WTC11 (cell line): ENCODE data around the gene CALN1. TPM values are rescaled to one million over a fixed set of nuclear protein-coding genes. Genes with fewer than 3 reads are reported as not detected.

Experiments used
- ATAC-seq: fragments of 200-7000 bp; cut with Tn5 transposase; 2 replicates; pipeline ENCODE4 v1.10.0; 2021; ENCODE audit warnings: mild to moderate bottlenecking, moderate library complexity
- CTCF ChIA-PET: fragments of 300-600 bp; sonication (Branson Sonifier 250); formaldehyde crosslinking; loops from one replicate; lab custom pipeline; 2021; ENCODE audit warnings: antibody characterized with exemption; lab: Charles Lee
- POLR2A ChIA-PET: fragments of 350-600 bp; sonication (Branson Sonifier 250); formaldehyde crosslinking; loops from one replicate; lab custom pipeline; 2021; ENCODE audit warnings: antibody characterized with exemption; lab: Charles Lee
- DNase-seq: peaks from one replicate; pipeline ENCODE4 v3.0.0; 2021; ENCODE audit warnings: low spot score
- H3K27ac Mint-ChIP-seq: 2 replicates; pipeline ENCODE4 v1.8.0; 2021; ENCODE audit warnings: mixed read lengths
- H3K27me3 Mint-ChIP-seq: 2 replicates; pipeline ENCODE4 v1.8.0; 2021; ENCODE audit warnings: low read depth, mild to moderate bottlenecking, moderate library complexity, mixed read lengths
- H3K36me3 Mint-ChIP-seq: 2 replicates; pipeline ENCODE4 v1.8.0; 2021; ENCODE audit warnings: mixed read lengths
- H3K4me1 Mint-ChIP-seq: 2 replicates; pipeline ENCODE4 v1.8.0; 2022; ENCODE audit warnings: mixed read lengths
- H3K4me3 Mint-ChIP-seq: 2 replicates; pipeline ENCODE4 v1.8.0; 2021; ENCODE audit warnings: mild to moderate bottlenecking, moderate library complexity, mixed read lengths
- H3K9me3 Mint-ChIP-seq: 2 replicates; pipeline ENCODE4 v1.8.0; 2021; ENCODE audit warnings: mixed read lengths
- FOXK1 ChIP-seq: sonication (generic); formaldehyde crosslinking; IDR thresholded peaks from 2 replicates; pipeline ENCODE4 v1.8.0; 2022; ENCODE audit warnings: mild to moderate bottlenecking, moderate library complexity, missing genetic modification reagents
- FOXP1 ChIP-seq: sonication (generic); formaldehyde crosslinking; IDR thresholded peaks from 2 replicates; pipeline ENCODE4 v1.8.0; 2022; ENCODE audit warnings: missing genetic modification reagents, mild to moderate bottlenecking, moderate library complexity, borderline replicate concordance
- GABPB1 ChIP-seq: sonication (generic); formaldehyde crosslinking; IDR thresholded peaks from 2 replicates; pipeline ENCODE4 v1.8.1; 2023; ENCODE audit warnings: mild to moderate bottlenecking, missing genetic modification reagents
- KAT7 ChIP-seq: sonication (generic); formaldehyde crosslinking; IDR thresholded peaks from 2 replicates; pipeline ENCODE4 v1.8.1; 2023; ENCODE audit warnings: missing genetic modification reagents, mild to moderate bottlenecking, borderline replicate concordance
- MYBL2 ChIP-seq: sonication (generic); formaldehyde crosslinking; IDR thresholded peaks from 2 replicates; pipeline ENCODE4 v1.8.1; 2023; ENCODE audit warnings: mild to moderate bottlenecking, moderate library complexity, missing genetic modification reagents
- ZNF138 ChIP-seq: sonication (generic); formaldehyde crosslinking; conservative IDR thresholded peaks from 2 replicates; pipeline ENCODE4 v1.8.1; 2022; ENCODE audit warnings: mild to moderate bottlenecking, moderate library complexity, missing genetic modification reagents
- ZNF219 ChIP-seq: sonication (generic); formaldehyde crosslinking; IDR thresholded peaks from 2 replicates; pipeline ENCODE4 v1.8.0; 2023; ENCODE audit warnings: missing genetic modification reagents, mild to moderate bottlenecking, borderline replicate concordance
- ZNF317 ChIP-seq: sonication (generic); formaldehyde crosslinking; IDR thresholded peaks from 2 replicates; pipeline ENCODE4 v1.8.1; 2023; ENCODE audit warnings: low read depth, mild to moderate bottlenecking, moderate library complexity, missing genetic modification reagents, borderline replicate concordance
- ZNF396 ChIP-seq: fragments of 250-450 bp; sonication (Bioruptor Pico); IDR thresholded peaks from 2 replicates; pipeline ENCODE4 v1.8.0; 2021; ENCODE audit warnings: mild to moderate bottlenecking, moderate library complexity, borderline replicate concordance
- total RNA-seq: library from RNA; stranded (reverse); gene quantifications from 3 replicates; pipeline ENCODE4 v1.2.3, GENCODE V29; 2021
- TF ChIP-seq, protein P1 (sequence below): sonication (generic); formaldehyde crosslinking; IDR thresholded peaks from 2 replicates; pipeline ENCODE4 v1.8.1; 2023; ENCODE audit warnings: mild to moderate bottlenecking, missing genetic modification reagents, moderate library complexity
- TF ChIP-seq, protein P2 (sequence below): sonication (generic); formaldehyde crosslinking; conservative IDR thresholded peaks from 2 replicates; pipeline ENCODE4 v1.8.1; 2023; ENCODE audit warnings: mild to moderate bottlenecking, low read depth, missing genetic modification reagents, moderate library complexity
- TF ChIP-seq, protein P3 (sequence below): fragments of 250-450 bp; sonication (Bioruptor Pico); IDR thresholded peaks from 2 replicates; pipeline ENCODE4 v1.9.0; 2021; ENCODE audit warnings: mild to moderate bottlenecking
- TF ChIP-seq, protein P4 (sequence below): fragments of 250-450 bp; sonication (Bioruptor Pico); IDR thresholded peaks from 2 replicates; pipeline ENCODE4 v2.1.2; 2022; ENCODE audit warnings: mild to moderate bottlenecking, moderate library complexity
- TF ChIP-seq, protein P5 (sequence below): fragments of 250-450 bp; sonication (Bioruptor Pico); conservative IDR thresholded peaks from 2 replicates; pipeline ENCODE4 v1.9.0; 2021; ENCODE audit warnings: mild to moderate bottlenecking

The CALN1 gene
- total RNA-seq, 1 experiment from 2014 or later, result 10.5 TPM

DNA sequence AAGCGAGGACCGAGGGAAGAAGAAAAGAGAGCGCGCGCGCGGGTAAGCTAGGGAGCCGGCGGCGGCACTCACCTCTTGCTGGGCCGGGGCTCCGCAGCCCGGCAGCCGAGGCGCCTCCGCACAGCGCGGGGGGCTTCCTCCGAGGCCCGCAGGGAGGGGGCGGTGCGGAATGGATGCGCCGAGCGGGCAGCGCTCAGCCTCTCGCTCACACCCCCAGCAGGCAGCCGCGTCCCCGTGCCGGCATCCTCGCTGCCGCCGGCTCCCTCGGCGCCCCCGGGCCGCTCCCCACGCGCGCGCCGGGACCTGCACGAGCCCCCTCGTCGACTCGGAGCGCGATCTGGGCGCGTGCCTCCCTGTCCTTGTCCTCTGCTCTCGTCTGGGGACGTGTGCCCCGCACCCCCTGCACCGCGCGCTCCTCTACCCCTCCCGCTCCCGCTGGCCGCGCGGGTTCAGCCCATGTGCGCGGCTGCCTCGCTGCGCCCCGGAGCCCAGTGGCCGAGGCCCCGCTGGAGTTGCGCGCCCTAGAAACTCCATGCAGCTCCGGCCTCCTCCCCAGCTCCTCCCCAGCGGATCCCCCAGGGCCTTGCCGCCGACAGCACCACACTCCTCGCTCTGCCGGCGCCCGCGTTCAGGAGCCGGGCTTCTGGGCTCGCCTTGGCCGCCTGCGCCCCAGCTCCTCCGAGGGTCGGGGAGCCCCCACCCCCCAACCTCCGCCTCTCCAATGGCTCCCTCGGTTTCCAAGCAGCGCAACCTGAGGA lies 75.3 kb downstream of the CALN1 start (continued):
- TF ChIP-seq, protein P1, sequence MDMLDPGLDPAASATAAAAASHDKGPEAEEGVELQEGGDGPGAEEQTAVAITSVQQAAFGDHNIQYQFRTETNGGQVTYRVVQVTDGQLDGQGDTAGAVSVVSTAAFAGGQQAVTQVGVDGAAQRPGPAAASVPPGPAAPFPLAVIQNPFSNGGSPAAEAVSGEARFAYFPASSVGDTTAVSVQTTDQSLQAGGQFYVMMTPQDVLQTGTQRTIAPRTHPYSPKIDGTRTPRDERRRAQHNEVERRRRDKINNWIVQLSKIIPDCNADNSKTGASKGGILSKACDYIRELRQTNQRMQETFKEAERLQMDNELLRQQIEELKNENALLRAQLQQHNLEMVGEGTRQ (CRISPR knock-in tag), result peak; percentile 26; the same call in 1 of the 2 replicates
- TF ChIP-seq FOXK1 (CRISPR knock-in tag), result 0 out of 2 replicates have a peak, but pooled peaks have one; percentile 40

DNA sequence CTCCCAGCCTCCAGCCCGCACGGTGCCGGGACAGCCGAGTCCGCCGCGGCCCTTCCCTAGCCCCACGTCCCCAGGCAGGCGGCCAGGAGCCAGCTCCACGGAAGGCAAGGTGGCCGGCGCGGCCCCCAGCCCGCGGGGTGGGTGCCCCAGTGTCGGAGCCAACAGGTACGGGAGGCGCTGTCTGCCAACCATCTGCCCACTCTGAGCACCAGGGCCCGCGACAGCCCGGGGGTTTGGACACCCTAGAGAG lies 75.8 kb downstream of the CALN1 start:
- peak overlapping the region; percentile 70 for H3K4me3 Mint-ChIP-seq
- TF ChIP-seq ZNF396 (CRISPR knock-in tag) (no peak), ZNF219 (CRISPR knock-in tag) (no peak)
- TF ChIP-seq, all 79 proteins: peak for 0
- H3K27ac Mint-ChIP-seq, result no peak overlapping the region
- ATAC-seq (no peak), DNase-seq (no peak)
- peaks cover 23% of the 10 kb centered on the region for H3K4me1 Mint-ChIP-seq
- H3K36me3 Mint-ChIP-seq, result peaks cover 23% of the 10 kb centered on the region
- peaks cover 37% of the 10 kb centered on the region for H3K9me3 Mint-ChIP-seq
- ChIA-PET CTCF (interaction anchor here (0.6 to 4.6 kb wide), 6 partner anchors 9 to 411 kb away, joined by 4 to 33 read pairs (median 4); no protein-coding TSS in a partner anchor), POLR2A (interaction anchor here (0.5 to 0.6 kb wide), 2 partner anchors 40 to 171 kb away, joined by 6 to 8 read pairs; no protein-coding TSS in a partner anchor)
- H3K27me3 Mint-ChIP-seq, result peaks cover 25% of the 10 kb centered on the region

DNA sequence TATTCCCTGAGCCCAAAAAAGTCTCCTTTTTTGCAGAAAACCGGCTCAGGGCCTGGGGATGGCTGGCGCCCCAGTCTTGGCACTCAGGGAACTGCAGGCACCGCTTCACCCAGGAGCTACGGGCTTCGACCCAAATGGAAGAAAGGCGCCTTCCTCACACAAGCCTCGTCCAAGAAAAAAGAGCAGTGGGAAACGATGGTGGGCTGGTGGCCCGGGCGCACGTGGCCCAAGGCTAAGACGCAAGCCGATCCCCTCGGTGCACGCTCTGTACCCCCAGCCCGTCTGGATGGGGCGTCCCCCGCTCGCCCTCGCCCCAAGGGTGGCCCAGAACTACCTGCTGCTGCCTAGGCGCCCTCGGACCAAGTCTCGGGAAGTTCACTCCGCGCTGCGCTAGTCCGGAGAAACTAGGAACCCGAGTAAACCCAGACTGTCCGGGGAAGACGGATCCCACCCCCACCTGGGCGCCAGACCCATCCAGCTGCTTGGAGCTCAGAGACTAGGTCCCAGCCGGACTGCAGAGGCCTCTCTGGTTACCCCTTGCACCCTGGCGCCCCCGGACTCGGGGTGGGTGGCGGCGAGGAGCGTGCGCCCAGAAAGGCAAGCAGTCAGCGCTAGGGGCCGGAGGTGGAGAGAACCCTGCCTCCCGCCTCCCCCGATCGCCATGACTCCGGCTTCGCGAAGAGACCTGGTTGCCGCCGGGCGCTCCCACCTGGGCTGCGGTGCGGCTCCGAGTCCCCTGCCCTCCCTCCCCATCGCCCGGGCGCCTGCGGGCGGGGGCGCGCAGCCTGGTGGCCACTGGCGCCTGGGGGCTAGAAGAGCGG lies 76.4 kb downstream of the CALN1 start:
- DNase-seq (peak; percentile 69), ATAC-seq (peak; percentile 33)
- H3K27ac Mint-ChIP-seq, result no peak overlapping the region
- peaks cover 41% of the 10 kb centered on the region for H3K9me3 Mint-ChIP-seq
- ChIA-PET POLR2A (interaction anchor here (0.5 to 1.2 kb wide), 4 partner anchors 8 to 595 kb away, joined by 3 to 8 read pairs (median 4); no protein-coding TSS in a partner anchor), CTCF (interaction anchor here (0.6 to 4.6 kb wide), 19 partner anchors 8 to 584 kb away, joined by 3 to 33 read pairs (median 4); no protein-coding TSS in a partner anchor)
- peaks cover 25% of the 10 kb centered on the region for H3K27me3 Mint-ChIP-seq
- H3K36me3 Mint-ChIP-seq, result peaks cover 25% of the 10 kb centered on the region
- peaks cover 23% of the 10 kb centered on the region for H3K4me1 Mint-ChIP-seq
- peak overlapping the region; percentile 70 for H3K4me3 Mint-ChIP-seq
- TF ChIP-seq MYBL2 (CRISPR knock-in tag) (peak; percentile 46), GABPB1 (CRISPR knock-in tag) (no peak), FOXP1 (CRISPR knock-in tag) (peak; percentile 35; the same call in 1 of the 2 replicates), KAT7 (CRISPR knock-in tag) (peak; percentile 23; the same call in 1 of the 2 replicates), ZNF317 (0 out of 2 replicates have a peak, but pooled peaks have one; percentile 34), ZNF138 (CRISPR knock-in tag) (no peak), ZNF396 (CRISPR knock-in tag) (no peak)
- TF ChIP-seq, protein P2, sequence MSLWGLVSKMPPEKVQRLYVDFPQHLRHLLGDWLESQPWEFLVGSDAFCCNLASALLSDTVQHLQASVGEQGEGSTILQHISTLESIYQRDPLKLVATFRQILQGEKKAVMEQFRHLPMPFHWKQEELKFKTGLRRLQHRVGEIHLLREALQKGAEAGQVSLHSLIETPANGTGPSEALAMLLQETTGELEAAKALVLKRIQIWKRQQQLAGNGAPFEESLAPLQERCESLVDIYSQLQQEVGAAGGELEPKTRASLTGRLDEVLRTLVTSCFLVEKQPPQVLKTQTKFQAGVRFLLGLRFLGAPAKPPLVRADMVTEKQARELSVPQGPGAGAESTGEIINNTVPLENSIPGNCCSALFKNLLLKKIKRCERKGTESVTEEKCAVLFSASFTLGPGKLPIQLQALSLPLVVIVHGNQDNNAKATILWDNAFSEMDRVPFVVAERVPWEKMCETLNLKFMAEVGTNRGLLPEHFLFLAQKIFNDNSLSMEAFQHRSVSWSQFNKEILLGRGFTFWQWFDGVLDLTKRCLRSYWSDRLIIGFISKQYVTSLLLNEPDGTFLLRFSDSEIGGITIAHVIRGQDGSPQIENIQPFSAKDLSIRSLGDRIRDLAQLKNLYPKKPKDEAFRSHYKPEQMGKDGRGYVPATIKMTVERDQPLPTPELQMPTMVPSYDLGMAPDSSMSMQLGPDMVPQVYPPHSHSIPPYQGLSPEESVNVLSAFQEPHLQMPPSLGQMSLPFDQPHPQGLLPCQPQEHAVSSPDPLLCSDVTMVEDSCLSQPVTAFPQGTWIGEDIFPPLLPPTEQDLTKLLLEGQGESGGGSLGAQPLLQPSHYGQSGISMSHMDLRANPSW (CRISPR knock-in tag), result no peak
- TF ChIP-seq, protein P3, sequence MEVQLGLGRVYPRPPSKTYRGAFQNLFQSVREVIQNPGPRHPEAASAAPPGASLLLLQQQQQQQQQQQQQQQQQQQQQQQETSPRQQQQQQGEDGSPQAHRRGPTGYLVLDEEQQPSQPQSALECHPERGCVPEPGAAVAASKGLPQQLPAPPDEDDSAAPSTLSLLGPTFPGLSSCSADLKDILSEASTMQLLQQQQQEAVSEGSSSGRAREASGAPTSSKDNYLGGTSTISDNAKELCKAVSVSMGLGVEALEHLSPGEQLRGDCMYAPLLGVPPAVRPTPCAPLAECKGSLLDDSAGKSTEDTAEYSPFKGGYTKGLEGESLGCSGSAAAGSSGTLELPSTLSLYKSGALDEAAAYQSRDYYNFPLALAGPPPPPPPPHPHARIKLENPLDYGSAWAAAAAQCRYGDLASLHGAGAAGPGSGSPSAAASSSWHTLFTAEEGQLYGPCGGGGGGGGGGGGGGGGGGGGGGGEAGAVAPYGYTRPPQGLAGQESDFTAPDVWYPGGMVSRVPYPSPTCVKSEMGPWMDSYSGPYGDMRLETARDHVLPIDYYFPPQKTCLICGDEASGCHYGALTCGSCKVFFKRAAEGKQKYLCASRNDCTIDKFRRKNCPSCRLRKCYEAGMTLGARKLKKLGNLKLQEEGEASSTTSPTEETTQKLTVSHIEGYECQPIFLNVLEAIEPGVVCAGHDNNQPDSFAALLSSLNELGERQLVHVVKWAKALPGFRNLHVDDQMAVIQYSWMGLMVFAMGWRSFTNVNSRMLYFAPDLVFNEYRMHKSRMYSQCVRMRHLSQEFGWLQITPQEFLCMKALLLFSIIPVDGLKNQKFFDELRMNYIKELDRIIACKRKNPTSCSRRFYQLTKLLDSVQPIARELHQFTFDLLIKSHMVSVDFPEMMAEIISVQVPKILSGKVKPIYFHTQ (CRISPR knock-in tag), result no peak
- TF ChIP-seq, protein P4, sequence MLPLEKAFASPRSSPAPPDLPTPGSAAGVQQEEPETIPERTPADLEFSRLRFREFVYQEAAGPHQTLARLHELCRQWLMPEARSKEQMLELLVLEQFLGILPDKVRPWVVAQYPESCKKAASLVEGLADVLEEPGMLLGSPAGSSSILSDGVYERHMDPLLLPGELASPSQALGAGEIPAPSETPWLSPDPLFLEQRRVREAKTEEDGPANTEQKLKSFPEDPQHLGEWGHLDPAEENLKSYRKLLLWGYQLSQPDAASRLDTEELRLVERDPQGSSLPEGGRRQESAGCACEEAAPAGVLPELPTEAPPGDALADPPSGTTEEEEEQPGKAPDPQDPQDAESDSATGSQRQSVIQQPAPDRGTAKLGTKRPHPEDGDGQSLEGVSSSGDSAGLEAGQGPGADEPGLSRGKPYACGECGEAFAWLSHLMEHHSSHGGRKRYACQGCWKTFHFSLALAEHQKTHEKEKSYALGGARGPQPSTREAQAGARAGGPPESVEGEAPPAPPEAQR (CRISPR knock-in tag), result no peak
- TF ChIP-seq, protein P5, sequence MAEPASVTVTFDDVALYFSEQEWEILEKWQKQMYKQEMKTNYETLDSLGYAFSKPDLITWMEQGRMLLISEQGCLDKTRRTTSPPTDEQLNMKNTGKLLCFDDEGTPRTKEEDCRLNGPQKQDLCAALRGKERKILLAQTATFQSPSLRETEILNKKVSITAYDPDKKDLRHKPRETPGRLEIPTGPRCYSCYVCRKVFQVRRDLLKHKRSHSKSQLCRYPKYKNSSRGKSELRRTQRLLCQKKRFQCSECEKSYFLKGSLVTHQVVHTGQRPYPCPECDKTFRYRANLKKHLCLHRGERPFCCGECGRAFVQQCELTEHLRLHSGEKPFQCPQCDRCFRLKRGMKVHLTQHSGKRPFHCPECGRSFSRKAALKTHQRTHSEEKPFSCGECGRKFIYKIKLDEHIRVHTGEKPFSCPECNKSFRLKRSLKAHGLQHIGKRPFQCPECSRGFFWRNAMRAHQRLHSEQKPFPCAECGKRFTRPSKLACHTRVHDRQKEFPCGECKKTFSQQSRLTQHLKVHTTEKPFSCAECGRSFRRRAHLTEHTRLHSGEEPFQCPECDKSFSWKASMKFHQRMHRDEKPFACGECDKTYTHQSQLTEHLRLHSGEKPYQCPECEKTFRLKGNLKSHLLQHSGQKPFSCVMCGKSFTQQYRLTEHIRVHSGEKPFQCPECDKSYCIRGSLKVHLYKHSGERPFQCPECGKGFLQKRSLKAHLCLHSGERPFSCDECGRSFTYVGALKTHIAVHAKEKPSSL (CRISPR knock-in tag), result no peak
